Parathyroid adenoma (tissue), 2 donors: ENCODE measurements around the gene NKX1-2.

ENCODE experiments used
- H2AFZ ChIP-seq: fragments of 300-600 bp; sonication (generic); one replicate; pipeline ENCODE4 v1.7.0; 2017; ENCODE audit warnings: antibody characterized with exemption, mild to moderate bottlenecking
- H3K27ac ChIP-seq: fragments of 300-600 bp; sonication (generic); one replicate; pipeline ENCODE4 v1.7.0; 2017
- H3K27me3 ChIP-seq: fragments of 300-600 bp; sonication (generic); one replicate; pipeline ENCODE4 v1.7.0; 2017; ENCODE audit warnings: low read length; ENCODE audit not compliant: control insufficient read depth, insufficient read depth
- H3K36me3 ChIP-seq: fragments of 300-600 bp; sonication (generic); one replicate; pipeline ENCODE4 v1.7.0; 2017; ENCODE audit warnings: low read length; ENCODE audit not compliant: control insufficient read depth, insufficient read depth
- H3K4me1 ChIP-seq: fragments of 300-600 bp; sonication (generic); one replicate; pipeline ENCODE4 v1.7.0; 2017; ENCODE audit warnings: control low read depth
- H3K4me2 ChIP-seq: fragments of 300-600 bp; sonication (generic); one replicate; pipeline ENCODE4 v1.7.0; 2017; ENCODE audit warnings: low read length
- H3K4me3 ChIP-seq: fragments of 300-600 bp; sonication (generic); one replicate; pipeline ENCODE4 v1.7.0; 2017; ENCODE audit warnings: low read depth, low read length
- H3K79me2 ChIP-seq: fragments of 300-600 bp; sonication (generic); one replicate; pipeline ENCODE4 v1.7.0; 2017; ENCODE audit warnings: control low read depth
- H3K9ac ChIP-seq: fragments of 300-600 bp; sonication (generic); one replicate; pipeline ENCODE4 v1.7.0; 2017; ENCODE audit warnings: mild to moderate bottlenecking
- H3K9me3 ChIP-seq: fragments of 300-600 bp; sonication (generic); one replicate; pipeline ENCODE4 v1.7.0; 2017; ENCODE audit warnings: low read length; ENCODE audit not compliant: control insufficient read depth
- TF ChIP-seq, protein P1 (sequence below): fragments of 300-600 bp; sonication (generic); IDR thresholded peaks from one replicate; pipeline ENCODE4 v1.7.0; 2017; ENCODE audit warnings: antibody characterized with exemption, mild to moderate bottlenecking
- donor health status: primary hyperparathyroidism.

NKX1-2 gene

DNA sequence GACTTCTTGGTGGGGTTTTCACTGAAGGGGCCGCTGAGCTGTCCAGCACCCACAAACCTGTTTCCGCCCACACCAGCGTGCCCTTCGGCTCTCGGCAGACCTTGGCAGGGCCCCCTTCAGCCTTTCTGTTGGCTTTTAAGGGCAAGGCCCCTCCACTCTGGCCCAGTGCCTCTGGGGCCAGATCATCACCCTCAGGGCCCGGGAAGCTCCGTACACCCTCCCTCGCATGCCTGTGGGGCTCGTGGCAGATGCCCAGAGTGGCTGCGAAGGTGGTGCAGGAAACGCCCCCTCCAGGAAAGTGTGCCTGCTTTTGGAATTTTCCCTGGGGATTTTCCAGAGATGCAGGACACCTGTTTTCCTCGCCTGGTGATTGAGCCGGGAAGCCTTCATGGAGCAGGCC is 18.8 kb upstream of the NKX1-2 start:
- Histone ChIP-seq H3K9ac (no peak overlapping the region), H3K4me3 (no peak overlapping the region), H3K27me3 (no peaks in the 10 kb centered on the region), H2AFZ (no peak overlapping the region), H3K79me2 (no peaks in the 10 kb centered on the region), H3K36me3 (no peaks in the 10 kb centered on the region), H3K4me2 (no peak overlapping the region), H3K4me1 (no peaks in the 10 kb centered on the region), H3K9me3 (no peaks in the 10 kb centered on the region), H3K27ac (no peak overlapping the region)
- TF ChIP-seq, protein P1, sequence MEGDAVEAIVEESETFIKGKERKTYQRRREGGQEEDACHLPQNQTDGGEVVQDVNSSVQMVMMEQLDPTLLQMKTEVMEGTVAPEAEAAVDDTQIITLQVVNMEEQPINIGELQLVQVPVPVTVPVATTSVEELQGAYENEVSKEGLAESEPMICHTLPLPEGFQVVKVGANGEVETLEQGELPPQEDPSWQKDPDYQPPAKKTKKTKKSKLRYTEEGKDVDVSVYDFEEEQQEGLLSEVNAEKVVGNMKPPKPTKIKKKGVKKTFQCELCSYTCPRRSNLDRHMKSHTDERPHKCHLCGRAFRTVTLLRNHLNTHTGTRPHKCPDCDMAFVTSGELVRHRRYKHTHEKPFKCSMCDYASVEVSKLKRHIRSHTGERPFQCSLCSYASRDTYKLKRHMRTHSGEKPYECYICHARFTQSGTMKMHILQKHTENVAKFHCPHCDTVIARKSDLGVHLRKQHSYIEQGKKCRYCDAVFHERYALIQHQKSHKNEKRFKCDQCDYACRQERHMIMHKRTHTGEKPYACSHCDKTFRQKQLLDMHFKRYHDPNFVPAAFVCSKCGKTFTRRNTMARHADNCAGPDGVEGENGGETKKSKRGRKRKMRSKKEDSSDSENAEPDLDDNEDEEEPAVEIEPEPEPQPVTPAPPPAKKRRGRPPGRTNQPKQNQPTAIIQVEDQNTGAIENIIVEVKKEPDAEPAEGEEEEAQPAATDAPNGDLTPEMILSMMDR, result no peak

- no peaks in the 10 kb centered on the region for H3K79me2 ChIP-seq
- H3K9ac ChIP-seq, result no peak overlapping the region
- TF ChIP-seq, protein P1, result no peak
- H3K9me3 ChIP-seq, result no peaks in the 10 kb centered on the region
- H3K27ac ChIP-seq, result no peak overlapping the region
- no peaks in the 10 kb centered on the region for H3K36me3 ChIP-seq
- H3K4me3 ChIP-seq, result no peak overlapping the region
- no peak overlapping the region for H3K4me2 ChIP-seq
- H3K4me1 ChIP-seq, result no peaks in the 10 kb centered on the region
- H2AFZ ChIP-seq, result no peak overlapping the region
- no peaks in the 10 kb centered on the region for H3K27me3 ChIP-seq
Measured at GRCh38 chr10:124467165-124467564, 17.3 kb upstream of the NKX1-2 start.

- no peak overlapping the region for H3K27ac ChIP-seq
- H3K36me3 ChIP-seq, result no peaks in the 10 kb centered on the region
- H3K4me3 ChIP-seq, result no peak overlapping the region
- TF ChIP-seq, protein P1, result no peak
- H3K27me3 ChIP-seq, result no peaks in the 10 kb centered on the region
- no peaks in the 10 kb centered on the region for H3K4me1 ChIP-seq
- no peaks in the 10 kb centered on the region for H3K79me2 ChIP-seq
- H3K9ac ChIP-seq, result no peak overlapping the region
- H3K4me2 ChIP-seq, result no peak overlapping the region
- H3K9me3 ChIP-seq, result no peaks in the 10 kb centered on the region
- H2AFZ ChIP-seq, result no peak overlapping the region
Measured at GRCh38 chr10:124465777-124466488, 16.1 kb upstream of the NKX1-2 start.

DNA sequence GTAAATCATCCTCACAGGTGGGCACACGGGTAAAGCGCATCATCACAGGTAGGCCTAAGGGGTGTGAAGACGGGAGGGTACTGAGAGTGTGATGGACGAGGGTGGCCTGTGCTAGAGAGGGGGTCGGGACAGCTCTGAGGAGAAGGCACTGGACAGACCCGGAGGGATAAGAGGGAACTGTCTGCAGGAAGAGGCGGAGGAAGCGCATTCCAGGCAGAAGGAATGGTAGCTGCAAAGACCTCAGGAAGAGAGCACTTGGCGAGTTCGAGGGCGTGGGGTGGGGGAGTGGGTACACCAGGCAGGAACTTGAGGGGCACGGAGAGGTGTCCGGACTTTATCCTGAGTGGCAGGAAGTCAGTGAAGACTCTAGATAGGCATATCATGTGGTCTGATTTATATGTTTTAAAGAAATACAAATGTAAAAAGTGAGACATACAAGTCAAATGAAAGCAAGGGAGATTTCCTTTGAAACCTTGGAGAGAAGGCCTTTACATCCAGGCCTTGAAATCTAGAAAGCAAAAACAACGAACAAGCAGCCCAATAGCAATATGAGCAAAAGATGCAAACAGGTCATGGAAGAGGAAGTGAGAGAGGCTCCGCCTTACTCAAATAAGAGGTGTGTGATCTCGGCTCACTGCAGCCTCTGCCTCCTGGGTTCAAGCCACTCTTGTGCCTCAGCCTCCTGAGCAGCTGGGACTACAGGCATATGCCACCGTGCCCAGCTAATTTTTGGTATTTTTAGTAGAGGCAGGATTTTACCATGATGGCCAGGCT is 15.4 kb upstream of the NKX1-2 start:
- Histone ChIP-seq H3K9me3 (no peaks in the 10 kb centered on the region), H2AFZ (no peak overlapping the region), H3K4me3 (no peak overlapping the region), H3K36me3 (no peaks in the 10 kb centered on the region), H3K4me2 (no peak overlapping the region), H3K27ac (no peak overlapping the region), H3K27me3 (no peaks in the 10 kb centered on the region), H3K4me1 (no peaks in the 10 kb centered on the region), H3K9ac (no peak overlapping the region), H3K79me2 (no peaks in the 10 kb centered on the region)
- TF ChIP-seq, protein P1, result no peak
